Measurements from ENCODE around the gene KLHL3.

Gene KLHL3

DNA sequence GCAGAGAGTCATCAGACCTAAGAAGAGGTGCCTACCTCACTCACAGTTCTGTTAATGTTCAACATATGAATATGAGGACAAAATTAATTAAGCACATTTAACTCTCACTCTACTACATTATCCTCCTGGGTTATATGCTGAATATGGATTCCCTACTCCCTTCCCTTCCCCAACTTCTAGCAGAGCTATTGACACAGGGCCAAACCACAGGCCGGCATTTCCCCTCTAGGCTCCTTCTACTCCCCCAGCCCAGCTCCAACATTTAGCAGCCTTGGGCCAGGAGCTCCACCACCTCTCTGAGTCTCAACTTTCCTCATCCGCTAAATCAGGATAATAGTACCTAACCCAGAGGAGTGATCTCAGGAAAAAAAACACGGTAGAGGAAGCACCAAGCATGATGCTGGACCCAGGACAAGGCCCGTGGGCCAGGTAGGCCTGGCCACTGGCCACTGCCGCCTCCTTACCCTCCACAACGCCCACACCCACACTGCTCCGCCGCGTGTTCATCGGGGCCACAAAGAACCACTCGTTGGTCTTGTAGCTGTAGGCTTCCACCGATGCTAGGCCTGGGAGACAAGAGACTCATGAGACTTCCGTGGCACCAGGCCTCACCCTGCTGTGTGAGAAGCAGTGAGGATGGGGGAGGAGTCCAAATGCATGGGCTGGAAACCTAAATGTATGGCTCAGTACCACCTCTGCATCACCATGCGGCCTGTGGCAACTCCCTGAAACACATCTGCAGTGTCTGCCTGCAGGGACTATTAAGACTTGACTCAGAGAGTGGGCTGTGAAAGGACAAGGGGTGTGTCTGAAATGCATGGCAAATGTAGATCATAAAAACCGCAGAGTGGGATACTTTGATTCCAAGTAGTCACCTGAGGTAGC is 98.8 kb downstream of the KLHL3 start:
- in situ Hi-C loops (cut with HindIII; ENCODE audit: low sequenced_read_pairs), result no loop called here

DNA sequence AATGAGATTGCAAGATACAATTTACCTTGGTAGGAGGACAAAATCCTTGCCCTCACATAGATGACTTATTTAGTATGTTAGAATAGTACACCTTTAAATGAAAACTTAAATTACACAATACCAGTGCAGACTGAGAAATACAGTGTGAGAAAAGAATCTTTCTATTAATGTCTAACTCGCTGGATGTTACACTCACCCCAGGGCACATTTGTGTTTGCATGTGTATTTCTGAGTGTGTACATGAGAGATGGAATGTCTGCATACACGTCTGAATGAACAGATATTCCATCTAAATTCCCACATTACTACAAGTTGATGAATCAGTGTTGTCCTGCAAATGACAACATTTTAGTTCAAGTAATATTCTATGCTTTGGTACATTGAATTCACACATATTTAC is 99.8 kb downstream of the KLHL3 start:
- in situ Hi-C loops (cut with HindIII; ENCODE audit: low sequenced_read_pairs), result no loop called here

DNA sequence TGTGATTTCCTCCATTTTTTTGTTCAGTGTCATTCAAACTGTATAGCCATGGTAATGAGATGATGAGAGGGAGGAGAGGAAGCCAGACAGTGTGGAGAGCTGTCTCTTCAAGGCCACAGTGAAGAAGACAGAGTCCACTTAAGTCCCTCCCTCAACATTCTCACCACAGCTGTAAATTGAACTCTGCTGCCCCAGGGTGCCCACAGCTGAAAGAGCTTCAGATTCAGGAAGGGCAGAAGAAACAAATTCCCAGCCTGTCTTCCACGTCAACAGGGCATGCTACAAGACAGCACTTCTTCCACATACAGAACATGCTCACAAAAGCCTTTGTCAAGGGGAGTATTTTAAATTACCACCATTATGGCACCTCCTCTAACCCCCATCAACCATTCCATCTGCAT is 100.4 kb downstream of the KLHL3 start:
- in situ Hi-C loops (cut with HindIII; ENCODE audit: low sequenced_read_pairs), result no loop called here

DNA sequence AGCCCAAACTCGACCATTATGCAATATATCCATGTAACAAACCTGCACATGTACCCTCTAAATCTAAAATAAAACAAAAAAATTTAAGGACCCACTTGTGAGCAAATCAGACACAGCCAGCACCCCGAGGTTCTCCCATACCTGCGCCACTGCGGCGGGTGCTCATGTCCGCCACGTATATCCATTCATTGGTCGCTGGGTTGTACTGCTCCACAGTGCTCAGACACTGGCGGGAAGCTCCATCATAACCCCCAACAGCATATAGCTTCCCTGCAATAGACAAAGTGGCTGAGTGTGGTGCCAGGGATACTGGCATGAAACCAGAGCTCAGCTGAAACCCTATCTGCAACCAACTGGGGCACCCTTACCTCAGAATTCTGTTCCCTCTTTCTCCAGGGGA is 102.0 kb downstream of the KLHL3 start:
- in situ Hi-C loops (cut with HindIII; ENCODE audit: low sequenced_read_pairs), result no loop called here

DNA sequence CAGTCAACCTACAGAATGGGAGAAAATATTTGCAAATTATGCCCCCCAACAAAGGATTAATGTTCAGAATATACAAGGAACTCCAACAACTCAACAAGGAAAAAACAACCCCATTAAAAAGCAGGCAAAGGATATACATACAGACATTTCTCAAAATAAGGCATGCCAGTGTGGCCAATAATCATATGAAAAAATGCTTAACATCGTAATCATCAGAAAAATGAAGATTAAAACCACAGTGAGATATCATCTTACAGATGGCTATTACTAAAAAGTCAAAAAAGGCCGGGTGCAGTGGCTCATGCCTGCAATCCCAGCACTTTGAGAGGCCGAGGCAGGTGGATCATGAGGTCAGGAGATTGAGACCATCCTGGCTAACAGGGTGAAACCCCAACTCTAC is 103.2 kb downstream of the KLHL3 start:
- in situ Hi-C loops (cut with HindIII; ENCODE audit: low sequenced_read_pairs), result no loop called here

DNA sequence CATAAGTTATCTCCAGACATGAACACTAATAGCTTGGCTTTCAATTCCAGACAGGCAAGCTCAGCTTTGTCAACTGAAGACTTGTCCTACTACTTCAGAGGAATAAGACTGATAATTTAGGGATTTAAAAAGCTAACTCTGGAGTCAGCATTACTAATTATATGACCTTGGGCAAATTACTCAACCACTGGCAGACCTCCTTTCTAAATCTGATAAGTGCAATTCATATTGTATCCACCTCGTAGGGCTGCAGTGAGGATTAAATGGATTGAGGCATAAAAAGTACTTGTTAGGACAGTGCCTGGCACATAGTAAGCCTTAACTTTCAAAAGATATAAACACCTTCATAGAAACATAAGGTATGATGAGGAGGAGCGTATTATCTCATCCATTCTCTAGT is 104.4 kb downstream of the KLHL3 start:
- in situ Hi-C loops (cut with HindIII; ENCODE audit: low sequenced_read_pairs), result no loop called here

DNA sequence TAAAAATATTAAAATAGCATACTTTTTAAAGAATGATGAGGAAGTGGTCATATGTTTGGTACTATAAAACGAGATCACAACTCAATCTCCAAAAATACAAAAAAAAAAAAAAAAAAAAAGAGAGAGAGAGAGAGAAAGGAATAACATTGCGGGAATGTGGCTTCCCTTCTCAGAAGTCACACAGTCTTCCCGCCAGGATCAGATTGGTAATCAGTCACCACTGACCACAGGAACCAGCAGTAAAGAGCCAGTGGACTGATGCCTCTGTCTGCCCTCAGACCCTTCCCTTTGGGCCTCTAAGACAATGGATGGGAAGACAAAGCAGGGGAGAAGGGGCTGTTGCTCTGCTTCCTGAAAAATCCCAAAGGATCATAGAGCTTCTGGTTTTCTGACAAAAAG is 104.9 kb downstream of the KLHL3 start:
- in situ Hi-C loops (cut with HindIII; ENCODE audit: low sequenced_read_pairs), result no loop called here

DNA sequence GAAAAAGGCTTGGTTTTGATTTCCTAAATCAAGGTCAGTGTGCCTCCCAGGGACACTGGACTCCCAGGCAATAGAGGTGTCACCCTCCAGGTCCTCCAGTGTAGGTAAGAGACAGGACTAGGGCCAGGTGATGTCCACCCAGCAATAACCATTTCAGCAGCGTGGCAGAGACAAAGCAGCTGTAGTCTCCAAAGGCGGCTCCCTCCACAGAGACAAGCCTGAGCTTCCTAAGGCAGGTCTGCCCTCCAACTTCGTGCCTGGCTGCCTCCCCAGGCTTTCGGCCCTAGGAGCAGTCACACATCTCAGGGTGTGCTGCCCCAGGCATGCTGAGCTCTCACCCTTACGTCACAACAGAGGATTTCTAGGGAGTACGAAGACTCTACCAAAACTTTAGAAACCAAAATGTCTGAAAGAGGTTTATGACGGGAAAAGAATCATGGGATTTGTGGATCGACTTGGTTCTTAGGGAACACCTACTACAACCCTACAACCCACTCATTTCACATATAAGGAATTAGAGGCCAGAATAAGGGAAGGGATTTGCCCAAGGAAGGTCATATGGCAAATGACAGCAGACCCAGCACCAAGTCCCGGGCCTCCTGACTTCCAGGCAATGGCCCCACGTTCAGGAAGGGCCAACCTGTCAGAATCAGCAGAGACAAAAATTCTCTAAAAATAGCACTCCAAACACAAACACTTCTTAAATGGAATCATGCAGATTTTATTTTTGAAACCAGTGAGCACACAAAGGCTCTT is 105.5 kb downstream of the KLHL3 start:
- in situ Hi-C loops (cut with HindIII; ENCODE audit: low sequenced_read_pairs), result no loop called here

DNA sequence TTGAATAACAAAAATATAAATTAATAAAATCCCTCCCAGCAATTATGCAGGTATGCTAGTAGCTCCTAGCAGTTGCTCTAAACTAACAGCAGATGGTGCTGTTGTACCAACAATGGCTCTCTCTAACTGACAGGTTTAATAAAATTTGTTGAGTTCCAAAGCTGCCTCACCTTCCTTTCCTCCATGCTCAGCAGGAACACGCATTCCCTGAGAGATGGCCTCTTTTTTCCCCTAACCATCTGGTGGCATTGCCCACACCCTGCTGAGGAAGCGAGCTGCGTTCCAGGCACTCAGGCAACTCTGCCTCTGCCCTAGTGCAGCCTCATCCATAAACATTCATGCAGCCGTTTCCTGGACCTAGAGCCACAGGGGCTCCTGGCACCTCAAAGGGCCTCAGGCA is 106.2 kb downstream of the KLHL3 start:
- in situ Hi-C loops (cut with HindIII; ENCODE audit: low sequenced_read_pairs), result no loop called here

DNA sequence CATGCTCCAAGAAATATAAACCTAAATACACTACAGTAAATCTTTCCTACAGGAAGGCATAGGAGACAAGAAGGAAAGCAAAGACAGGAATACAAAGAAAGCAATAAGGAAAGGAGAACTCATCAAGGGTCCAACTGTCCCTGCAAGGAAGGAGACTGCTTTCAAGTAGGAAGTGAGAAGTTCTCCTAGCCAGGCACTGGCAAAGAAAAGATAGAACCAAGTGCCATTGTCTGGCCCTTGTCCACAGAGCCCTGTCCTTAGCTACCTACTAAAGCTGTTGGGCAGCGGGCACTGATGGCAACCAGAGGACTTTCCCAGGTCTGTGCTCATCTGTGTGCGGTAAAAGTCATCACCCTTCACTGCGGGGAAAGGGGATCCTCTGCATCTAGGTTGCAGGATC is 108.2 kb downstream of the KLHL3 start:
- in situ Hi-C loops (cut with HindIII; ENCODE audit: low sequenced_read_pairs), result no loop called here

DNA sequence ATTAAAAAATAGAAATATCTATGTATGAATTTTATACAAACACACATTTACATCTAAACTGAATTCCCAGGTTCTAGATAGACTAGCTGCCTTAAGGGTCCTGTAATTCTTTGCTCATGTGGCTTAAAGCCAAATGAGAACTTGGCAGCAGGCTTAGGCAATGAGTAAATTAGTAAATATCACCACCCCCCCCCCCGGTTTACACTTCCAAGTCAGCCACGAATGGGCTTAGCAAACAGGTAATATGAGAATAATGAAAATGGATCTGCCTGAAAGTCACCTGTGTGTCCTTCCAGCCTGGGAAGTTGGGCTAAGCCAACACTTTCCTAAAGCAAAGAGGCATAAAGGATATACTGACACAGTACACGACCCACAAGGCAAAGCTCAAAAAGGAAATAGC is 108.6 kb downstream of the KLHL3 start:
- in situ Hi-C loops (cut with HindIII; ENCODE audit: low sequenced_read_pairs), result no loop called here

DNA sequence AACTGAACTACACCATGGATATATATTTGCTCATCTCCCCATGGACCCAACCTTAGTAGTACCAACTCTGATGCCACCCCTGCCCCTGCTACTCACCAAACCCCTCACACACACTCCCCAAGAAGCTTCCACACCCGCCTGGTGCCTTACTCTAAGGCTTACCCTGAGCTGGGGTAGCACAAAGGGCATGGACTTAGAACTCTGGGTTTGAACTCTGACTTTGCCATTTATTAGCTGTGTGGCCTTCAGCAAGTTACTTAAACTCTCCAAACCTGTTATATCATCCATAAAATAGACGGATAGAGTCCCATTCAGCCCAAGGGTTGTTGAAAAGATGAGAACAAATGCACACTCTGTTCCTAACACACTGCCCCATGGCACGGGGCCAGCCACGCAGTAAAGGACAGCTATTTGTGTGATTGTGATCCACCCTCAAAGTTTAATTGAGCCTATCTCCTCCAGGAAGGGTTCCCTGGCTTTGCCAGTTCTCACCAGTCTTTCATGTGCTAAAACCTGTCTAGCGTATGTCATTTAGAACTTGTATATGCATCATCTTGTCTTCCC is 111.0 kb downstream of the KLHL3 start:
- in situ Hi-C loops (cut with HindIII; ENCODE audit: low sequenced_read_pairs), result no loop called here

DNA sequence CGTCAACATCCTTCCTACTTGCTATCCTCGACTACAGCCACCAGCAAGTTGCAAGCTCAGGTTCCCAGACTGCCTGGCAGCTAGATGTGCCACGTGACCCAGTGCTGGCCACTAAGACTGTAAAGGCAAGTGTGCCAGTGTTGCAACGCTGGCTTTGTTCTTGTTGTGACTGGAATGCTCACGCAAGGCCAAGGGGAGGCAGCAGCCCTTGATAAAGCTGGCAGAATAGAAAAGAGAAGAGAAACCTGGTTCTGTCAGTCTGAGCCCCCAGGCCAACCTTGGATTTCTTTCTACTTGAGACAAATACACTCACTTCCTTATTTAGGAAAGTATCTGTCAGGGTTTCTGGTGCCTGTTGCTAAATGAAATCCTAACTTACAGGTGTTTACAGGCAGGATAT is 113.0 kb downstream of the KLHL3 start:
- in situ Hi-C loops (cut with HindIII; ENCODE audit: low sequenced_read_pairs), result no loop called here

DNA sequence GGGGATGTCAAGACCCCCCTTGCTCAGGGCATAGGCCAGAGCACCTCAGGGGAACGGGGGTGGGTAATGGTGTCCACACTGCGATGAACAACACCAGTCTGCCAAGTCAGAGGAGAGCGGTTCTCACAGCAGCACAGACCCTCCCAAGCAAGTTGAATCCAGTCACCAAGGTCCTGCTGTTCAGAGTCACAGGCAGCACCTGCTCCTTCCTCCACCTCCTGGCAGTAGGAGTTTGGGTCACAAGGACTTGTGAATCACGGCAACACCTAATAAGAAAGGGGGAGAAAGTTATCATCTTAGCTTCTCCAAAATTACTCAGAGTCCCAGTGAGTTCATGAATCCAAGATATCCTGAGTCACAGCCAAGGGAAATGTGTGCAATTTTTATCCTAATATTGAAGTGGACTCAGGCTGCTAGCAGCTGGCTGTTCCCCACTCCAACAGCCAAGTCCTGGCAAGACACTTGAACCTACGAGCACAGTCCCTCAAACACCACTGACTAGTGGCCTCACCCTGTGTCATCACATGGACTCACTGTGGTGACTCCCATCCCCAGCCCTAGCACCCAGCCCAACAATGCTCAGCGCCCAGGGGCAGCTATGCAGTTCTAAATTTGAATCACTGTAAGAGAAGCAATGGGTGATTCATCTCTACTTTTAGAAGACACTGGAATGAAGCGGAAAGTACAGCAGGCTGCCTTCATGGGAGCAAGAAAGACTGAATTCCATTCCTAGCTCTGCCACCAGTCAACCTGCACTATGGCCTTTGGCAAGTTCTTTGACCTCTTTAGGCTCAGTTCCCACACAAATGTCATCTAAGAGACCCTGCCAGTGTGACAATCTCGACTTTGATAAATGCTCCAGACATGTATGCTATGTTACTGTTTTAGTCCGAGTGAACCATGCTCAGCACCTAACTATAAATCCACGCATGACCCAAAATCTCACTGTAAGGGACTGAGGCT is 113.7 kb downstream of the KLHL3 start:
- in situ Hi-C loops (cut with HindIII; ENCODE audit: low sequenced_read_pairs), result no loop called here

DNA sequence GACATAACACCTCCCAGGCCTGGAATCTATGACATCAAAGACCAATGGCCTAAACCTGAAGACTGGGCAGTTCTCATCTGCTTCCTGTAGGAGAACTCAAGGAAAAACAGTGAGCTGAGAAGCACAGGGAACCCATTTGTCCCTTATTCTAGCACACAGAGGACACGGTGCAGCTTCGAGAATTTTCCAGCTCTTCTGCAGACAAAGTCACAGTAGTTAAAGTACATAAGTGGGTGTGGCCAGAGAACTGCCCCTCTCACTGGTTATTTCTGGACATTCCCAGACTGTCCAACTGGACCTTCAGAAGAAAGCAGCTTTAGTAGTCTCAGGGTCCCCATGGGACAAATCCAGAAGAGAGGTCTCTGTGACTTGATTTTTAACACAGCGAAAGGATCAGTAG is 114.6 kb downstream of the KLHL3 start:
- in situ Hi-C loops (cut with HindIII; ENCODE audit: low sequenced_read_pairs), result no loop called here

DNA sequence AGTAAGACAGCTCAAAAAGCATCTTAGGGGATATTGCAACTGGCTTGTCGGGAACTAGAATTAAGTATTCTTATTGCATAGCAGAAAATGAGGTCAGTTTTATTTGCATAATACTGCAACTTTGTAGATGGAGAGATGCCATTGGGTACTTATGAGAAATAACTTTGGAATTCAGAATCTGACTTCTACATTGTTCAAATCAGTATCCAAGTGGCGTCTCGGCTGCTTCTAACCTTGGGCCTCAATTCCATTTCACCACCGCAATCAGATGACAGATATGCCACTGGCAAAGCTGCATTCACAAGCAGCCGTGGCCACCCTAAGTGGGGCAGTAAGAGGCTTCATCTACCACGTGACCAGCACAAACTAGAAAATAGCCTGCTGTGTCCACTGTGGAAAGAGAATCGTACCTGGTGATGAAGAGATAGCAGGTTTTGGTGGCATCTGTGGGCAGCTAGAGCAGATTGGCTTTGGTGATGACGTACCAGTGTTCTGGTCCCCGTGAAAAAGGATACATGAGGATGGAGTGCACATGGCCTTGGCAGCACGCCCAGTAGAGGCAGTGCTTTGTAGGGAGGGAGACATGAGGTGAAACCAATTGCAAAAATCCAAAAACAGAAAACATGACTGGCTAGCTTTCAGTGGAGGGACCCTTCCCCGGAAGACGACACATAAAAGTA is 116.6 kb downstream of the KLHL3 start:
- in situ Hi-C loops (cut with HindIII; ENCODE audit: low sequenced_read_pairs), result no loop called here

DNA sequence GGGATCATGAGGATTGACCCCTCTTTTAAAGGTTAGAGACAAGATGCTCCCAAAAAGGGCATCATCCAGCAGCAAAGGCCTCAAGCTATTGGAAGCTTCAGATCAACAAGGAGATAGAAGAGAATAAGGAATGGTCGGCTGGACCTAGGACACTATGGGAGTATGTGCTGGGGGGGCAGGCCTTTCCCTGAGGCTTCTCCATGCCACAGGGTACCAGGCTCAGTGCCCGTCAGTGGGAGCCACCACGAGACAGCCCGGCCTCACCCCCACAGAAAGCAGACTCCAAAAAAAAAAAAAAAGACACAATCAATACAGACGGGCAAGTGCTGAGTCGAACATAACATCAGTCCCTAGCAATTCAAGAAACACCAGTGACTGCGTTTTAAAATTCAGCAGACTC is 117.4 kb downstream of the KLHL3 start:
- in situ Hi-C loops (cut with HindIII; ENCODE audit: low sequenced_read_pairs), result no loop called here

DNA sequence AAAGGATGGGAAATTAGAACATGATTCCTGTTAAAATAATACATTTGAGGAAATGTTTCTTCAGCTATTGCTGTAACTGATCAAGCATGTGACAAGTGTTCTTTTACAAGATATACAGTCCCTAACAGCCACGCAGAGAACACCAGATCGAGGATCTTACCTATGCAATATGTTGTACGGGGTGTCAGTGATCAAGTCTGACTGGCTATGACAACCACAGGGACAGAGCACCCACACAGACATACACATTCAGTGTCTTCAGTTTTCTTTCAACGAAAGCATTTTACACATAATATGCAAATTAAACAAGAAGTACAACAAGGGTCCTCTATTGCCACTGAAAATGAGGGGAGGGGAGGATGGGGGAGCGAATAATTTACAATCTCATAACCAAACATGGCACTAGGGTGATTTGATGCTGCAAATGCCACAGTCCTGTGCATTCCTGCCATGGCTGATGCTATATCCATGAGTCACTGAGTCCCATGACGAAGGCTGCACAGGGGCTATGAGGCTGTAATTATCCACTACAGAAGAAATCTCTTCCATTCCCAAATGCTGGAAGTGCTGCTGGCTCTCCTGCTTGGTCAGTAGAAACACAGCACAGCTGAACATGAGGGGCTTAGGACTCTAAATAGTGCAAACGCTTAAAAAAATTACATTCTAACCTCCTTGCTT is 118.2 kb downstream of the KLHL3 start:
- in situ Hi-C loops (cut with HindIII; ENCODE audit: low sequenced_read_pairs), result no loop called here

DNA sequence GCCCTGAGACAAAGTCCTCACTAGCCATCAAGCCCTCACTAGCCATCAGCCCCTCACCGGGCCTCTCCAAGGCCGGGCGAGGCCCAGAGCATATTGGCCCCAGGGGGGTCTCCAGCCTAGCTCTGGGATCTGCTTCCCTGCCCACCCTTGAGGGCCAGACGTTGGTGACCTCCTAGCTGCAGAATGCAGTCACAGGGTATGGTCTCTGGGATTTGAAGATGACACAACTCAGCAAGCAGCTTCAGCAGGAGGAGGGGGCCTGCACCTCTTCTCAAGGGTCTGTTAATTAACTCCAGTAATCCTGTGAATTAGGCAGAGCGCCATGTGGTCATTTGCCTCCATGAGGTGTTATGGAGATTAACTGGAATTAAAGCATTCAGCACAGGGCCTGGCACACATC is 119.8 kb downstream of the KLHL3 start:
- in situ Hi-C loops (cut with HindIII; ENCODE audit: low sequenced_read_pairs), result no loop called here

Measured in endothelial cell of hepatic sinusoid (primary cell).